ENCODE measurements around the gene RIPK1.
"Not testable (repeated sequence)": the region's sequence is repeated elsewhere in the genome, so short reads cannot be mapped to it uniquely, and the experiment has no call there.

RIPK1 gene

GRCh38 chr6:3137057-3137777, 68.9 kb downstream of the RIPK1 start:
- DNase-seq: no peak

DNA sequence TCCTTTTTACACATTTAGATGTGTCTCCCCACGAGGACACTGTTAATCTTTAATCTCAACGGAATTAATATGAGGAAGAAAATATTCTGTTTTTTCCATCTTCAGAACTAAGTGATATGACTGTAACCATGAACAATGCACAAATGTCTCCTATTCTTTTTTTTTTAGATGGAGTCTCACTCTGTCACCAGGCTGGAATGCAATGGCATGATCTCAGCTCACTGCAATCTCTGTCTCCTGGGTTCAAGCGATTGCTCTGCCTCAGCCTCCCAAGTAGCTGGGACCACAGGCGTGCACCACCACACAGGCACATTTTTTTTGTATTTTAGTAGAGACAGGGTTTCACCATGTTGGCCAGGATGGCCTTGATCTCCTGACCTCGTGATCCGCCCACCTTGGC, 69.6 kb downstream of the RIPK1 start:
- not testable (repeated sequence) for DNase-seq

- DNase-seq: no peak
Measured at GRCh38 chr6:3138341-3138740, 70.0 kb downstream of the RIPK1 start.

DNA sequence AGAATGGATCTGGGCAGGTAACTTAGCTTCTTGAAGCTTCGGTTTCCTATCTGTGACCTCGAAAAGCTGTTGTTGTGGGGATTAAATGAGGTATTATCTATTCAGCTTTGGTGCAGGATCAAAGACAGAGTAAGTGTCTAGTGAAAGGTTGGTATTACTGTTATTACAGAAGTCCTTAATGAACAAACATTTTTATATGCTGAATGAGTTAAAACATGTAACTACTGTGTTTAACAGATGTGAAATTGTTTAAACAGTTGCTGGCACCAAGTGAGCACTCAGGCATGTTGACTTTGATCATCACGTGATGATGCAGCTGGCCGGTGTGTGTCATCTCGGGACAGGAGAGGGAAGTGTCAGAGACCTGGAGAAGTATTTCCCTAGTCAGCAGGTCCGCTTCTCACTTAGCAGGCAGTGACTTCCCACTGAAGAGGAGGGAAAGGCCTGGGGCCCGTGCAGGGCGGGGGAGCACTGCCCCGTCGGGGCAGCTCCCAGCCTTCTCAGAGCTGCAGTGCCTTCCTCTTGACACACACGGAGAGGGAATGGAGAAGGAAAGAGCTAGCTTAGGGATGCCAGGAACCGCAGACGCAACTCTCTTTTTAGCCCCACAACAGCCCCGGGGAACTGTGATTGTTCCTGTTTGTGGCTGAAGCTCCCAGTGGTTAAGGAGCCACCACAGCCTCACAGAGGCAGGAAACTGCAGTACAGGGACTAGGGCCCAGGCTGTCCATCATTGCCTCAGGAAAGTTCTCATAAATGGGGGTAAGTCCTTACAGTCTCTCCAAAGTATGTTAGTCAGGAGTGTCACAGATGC, 71.0 kb downstream of the RIPK1 start:
- no peak for DNase-seq

- DNase-seq: no peak
Measured at GRCh38 chr6:3140201-3140600, 71.9 kb downstream of the RIPK1 start.

GRCh38 chr6:3142536-3142935, 74.2 kb downstream of the RIPK1 start:
- DNase-seq: no peak

DNA sequence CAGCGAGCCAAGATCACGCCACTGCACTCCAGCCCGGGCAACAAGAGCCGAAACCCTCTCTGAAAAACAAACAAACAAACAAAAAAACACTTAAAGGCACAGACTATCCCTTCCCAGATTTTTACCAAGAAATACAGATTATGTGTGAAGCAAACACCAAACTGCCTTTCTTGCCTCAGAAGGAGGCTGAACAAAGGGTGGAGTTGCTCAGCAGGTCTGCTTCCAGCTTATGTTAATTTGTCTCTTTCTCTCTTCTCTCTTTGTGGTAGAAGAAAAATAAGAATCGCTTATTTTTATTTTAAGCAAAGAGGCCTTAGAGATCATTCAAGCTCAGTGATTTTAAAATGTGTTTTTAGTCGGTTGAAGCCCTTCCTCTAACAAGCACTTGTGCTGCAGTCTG, 74.9 kb downstream of the RIPK1 start:
- DNase-seq: no peak

GRCh38 chr6:3144571-3144970, 76.3 kb downstream of the RIPK1 start:
- no peak for DNase-seq

DNA sequence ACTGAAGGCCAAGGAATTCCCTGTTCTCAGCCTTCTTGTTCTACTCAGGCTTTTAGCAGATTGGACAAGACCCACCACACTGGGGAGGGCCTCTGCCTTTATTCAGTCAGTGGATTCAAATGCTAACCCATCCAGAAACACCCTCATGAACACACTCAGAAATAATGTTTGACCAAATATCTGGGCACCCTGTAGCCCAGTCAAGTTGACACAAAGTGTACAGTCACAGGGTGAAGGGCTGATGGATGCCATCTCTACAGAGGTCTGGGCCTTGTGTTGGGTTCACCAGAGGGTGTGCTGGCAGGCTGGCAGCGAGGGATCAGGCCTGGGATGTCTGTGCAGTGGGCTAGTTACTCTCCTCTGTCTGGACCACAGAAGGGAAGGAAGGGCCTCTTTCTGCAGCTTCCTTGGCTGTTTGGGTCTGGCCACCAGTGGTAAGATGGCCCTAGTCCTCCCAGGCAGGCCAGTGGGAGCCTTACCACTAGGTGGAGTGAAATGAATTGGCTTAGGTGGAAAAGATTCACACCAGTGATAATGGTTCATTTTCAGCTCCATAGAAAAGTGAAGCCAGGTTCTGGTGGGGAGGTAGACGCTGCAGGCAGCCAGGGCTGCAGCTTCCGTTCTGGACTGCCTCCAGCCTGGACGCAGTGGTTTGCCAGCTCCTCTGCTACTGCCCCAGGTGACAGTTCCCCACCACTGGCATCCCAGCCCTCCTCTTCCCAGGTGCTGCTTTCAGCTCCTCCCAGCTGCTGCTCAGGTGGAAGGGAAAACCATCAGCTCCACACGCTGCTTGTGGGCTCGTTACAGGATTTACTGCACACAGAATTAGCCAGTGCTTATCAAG, 79.8 kb downstream of the RIPK1 start:
- no peak for DNase-seq

DNA sequence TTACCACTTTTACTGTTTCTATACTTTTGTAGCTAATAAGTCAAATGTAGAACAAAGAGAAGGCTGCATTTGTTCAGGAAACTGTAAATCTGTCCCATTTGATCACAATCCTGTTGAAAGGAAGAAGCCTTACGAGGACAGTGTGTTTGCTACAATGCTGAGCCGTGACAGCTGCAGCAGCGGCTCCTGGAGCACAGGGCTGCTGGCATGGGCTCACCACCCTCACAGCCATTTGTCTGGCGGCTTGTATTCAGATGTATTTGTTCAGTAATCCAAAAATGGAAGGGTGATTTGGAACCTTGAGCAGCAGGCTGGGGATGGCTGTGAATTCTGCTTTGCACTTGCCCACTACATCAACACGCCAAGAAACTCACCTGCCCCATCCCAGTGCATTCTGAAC, 83.4 kb downstream of the RIPK1 start:
- DNase-seq: no peak

DNA sequence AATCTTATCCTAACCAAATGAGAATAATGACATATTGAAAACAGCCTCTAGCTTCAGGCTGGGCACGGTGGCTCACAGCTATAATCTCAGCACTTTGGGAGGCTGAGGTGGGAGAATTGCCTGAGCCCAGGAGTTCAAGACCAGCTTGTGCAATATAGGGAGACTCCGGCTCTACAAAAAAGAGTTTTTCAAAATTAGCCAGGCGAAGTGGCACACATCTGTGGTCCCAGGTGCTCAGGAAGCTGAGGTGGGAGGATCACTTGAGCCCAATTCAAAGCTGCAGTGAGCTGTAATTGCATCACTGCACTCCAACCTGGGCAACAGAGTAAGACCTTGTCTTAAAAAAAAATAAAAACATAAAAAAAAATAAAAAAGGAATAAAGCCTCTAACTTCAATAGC, 84.4 kb downstream of the RIPK1 start:
- DNase-seq: no peak

- not testable (repeated sequence) for DNase-seq
Measured at GRCh38 chr6:3155416-3155815, 87.1 kb downstream of the RIPK1 start.

DNA sequence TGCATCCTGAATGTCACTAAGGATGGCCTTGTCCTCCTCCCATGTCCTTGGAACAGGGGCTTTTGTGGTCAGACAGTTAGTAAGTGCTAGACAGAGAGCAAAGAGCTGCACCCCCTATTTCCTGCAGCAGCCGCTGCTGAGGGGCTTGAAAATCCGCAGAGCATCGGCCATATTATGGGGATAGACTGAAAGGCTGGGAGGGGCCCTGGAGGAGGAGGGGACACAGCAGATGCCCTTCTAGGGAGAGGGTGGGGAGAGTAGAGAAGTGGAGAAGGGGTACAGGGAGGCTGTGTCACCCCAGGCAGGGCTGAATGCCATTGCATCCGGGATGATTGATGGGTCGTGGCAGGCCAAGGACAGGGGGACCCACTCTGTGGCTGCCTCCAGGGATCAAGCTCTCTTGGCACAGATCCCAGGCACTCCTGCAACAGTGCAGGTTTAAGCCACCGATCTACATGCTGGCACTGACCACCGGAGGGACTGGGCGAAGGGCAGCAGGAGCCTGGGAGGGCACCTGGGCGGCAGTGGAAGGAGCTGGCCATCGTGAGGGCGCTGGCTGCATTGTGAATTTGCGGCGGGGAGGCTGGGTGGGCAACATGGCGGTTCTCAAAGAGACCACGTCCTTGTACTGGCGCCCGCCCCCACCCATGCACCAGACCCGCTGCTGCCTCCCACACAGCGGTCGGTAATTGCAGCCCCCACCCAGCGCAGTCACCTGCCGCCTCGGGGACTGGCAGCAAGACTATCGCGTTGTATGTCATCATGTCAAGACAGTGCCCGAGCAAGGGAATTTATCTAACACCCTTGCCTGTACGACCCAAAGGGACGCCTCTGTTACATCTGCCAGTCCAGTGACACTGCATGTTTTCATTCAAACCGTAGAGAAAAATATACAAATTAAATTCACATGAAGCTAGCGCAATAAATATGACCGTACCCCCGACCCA, 88.2 kb downstream of the RIPK1 start:
- peak; percentile 21 for DNase-seq

- DNase-seq: peak; percentile 87
Measured at GRCh38 chr6:3157131-3157933, 89.0 kb downstream of the RIPK1 start, which contains the start of gene TUBB2A. Gene TUBB2A, minus strand, starts transcription at chr6:3157544. Its CDS starts 81 bp downstream, at chr6:3157463.

DNA sequence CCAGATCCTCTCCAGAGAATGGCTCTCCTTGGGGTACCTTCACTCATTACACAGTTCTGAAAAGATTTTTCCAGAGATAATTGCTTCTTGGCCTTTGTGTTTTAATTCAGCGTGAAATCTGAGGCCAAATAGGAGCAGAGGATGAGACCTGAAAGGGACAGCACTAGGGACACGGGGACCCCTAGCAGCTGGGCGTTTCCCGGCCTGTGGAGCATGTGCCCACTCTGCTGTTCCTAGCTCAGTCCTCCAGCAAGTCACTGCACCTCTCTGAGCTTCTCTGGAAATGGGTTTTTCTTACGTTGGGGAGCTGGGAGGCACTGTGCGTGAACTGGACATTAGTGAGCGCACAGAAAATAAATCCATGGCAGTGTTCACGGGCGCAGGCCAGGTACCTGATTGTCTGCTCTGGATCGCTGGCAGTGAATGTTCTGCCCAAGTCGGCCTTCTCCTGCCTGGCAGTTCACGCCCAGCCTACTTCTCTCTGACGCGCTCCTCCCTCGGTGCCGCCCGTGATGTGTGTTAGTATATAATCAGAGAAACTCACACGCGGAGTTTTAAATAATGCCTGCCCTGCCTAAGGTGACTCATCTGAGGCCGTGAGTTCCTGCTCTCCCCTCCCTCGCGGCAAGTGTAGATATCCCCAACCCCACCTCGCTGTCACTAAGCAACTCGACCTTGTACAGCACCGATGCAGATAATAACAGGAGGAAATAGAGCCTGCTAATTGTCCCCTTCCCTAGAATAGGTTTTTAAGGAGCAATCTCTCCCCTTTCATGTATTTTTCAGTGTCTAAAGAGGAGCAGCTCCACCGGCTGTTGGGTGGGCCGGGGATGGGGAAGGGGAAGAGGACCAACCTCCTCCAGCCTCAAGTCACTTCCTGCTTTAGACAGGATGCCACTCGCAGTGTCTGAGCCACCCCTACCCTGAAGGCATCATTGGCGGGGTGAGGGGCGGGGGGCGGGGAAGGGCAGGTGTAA, 91.8 kb downstream of the RIPK1 start:
- DNase-seq: peak; percentile 63

DNA sequence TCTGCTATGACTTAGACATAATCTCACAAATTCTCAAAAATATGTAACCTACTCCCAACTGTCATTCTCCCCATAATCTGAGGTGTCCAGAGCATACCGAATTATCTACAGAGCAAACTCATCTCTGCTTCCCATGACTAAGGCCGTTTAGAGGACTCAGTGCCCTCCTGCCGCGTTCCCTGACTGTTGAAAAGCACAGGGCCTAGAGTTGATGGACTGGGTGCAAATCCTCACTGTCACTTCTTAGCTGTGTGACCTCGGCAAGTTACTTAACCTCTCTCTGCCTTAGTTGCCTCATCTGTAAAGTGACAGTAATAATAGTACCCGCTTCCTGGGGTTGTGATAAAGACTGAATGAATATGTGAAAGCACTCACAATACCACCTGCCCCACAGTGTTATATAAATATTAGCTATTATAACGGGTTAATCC, 93.8 kb downstream of the RIPK1 start:
- DNase-seq: no peak

DNA sequence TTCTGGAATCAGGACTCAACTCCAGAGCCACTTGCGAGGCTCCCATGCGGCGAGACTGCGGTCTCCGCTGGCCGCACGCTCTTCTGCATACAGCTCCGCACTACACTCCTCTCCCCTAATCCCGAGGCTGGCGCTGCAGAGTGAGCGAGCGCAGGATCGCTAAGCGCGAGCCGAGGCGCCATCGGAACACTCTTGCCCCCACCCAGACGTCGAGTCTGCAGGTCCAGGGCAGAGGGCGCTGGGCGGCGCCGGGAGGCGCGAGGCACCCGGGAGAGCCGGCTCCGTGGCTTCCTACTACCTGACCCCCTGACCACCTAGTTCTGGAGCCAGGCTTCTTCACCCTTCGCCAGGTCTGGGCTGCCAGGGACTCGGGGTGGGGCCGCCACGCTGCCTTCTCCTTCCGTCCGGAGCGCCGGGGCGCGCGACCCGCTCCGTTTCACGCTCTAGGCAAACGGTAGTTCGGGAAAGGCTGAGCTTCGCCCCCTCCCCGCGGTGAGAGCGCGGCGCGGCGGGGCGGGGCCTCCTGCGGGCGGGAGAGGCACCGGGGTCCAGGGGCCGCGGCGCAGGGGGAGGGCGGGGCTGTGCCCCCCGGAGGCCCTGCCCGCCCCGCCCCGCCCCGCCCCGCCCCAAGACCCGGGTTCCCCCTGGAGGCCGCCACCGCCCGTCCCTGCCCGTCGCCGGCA, 94.4 kb downstream of the RIPK1 start:
- DNase-seq: peak; percentile 45

- DNase-seq: no peak
Measured at GRCh38 chr6:3163248-3163594, 94.9 kb downstream of the RIPK1 start.

DNA sequence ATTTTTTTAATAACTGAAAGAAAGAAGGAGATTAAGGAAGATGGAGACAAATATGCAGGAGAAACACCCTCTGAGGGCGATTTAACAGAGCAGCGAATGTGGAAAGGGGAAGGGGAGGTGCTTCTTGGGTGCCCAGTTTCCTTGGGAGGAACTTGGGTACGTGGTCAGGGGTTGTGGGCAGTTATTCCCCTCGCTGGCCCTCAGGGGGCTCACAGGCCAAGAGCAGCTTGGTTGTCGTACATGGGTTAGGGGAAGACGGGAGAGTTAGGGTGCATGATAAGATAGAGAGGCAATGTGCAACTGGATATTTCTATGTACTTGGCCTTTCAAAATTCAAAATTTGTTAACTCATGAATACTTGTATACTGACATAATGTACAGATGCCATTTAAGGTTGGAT, 96.1 kb downstream of the RIPK1 start:
- DNase-seq: no peak
